Neural progenitor cell (in vitro differentiated cells): ENCODE results near the gene MGAT4A. TPM values are rescaled to one million over a fixed set of nuclear protein-coding genes. Genes with fewer than 3 reads are reported as not detected.

Experiments
- DNase-seq: peaks from one replicate; pipeline ENCODE4 v3.0.0-alpha.2; 2016; ENCODE audit warnings: low spot score
- H2AFZ ChIP-seq: fragments of 200-600 bp; sonication (generic); replicated peaks from 2 replicates; pipeline ENCODE4 v1.6.1; 2016; ENCODE audit warnings: antibody characterized with exemption
- H3F3A ChIP-seq: fragments of 200-600 bp; sonication (generic); 2 replicates; pipeline ENCODE4 v1.6.1; 2016; ENCODE audit warnings: antibody characterized with exemption, low read depth
- H3K27ac ChIP-seq: fragments of 200-600 bp; sonication (generic); 2 replicates; pipeline ENCODE4 v1.5.1; 2016; ENCODE audit warnings: mild to moderate bottlenecking
- H3K27me3 ChIP-seq: fragments of 200-600 bp; sonication (generic); 2 replicates; pipeline ENCODE4 v1.6.1; 2016; ENCODE audit warnings: mild to moderate bottlenecking, moderate library complexity
- H3K36me3 ChIP-seq: fragments of 200-600 bp; sonication (generic); 2 replicates; pipeline ENCODE4 v1.5.1; 2016
- H3K4me1 ChIP-seq: fragments of 200-600 bp; sonication (generic); 2 replicates; pipeline ENCODE4 v1.6.1; 2016; ENCODE audit warnings: mixed run types
- H3K4me2 ChIP-seq: fragments of 200-600 bp; sonication (generic); 2 replicates; pipeline ENCODE4 v1.6.1; 2016
- H3K4me3 ChIP-seq: fragments of 200-600 bp; sonication (generic); 2 replicates; pipeline ENCODE4 v1.5.1; 2016
- H3K79me2 ChIP-seq: fragments of 200-600 bp; sonication (generic); 2 replicates; pipeline ENCODE4 v1.6.1; 2016; ENCODE audit warnings: low read depth
- H3K9ac ChIP-seq: fragments of 200-600 bp; sonication (generic); 2 replicates; pipeline ENCODE4 v1.6.1; 2016
- H3K9me3 ChIP-seq: fragments of 200-600 bp; sonication (generic); 2 replicates; pipeline ENCODE4 v1.5.1; 2016; ENCODE audit warnings: low read depth
- H4K20me1 ChIP-seq: fragments of 200-600 bp; sonication (generic); 2 replicates; pipeline ENCODE4 v1.6.1; 2016; ENCODE audit warnings: low read depth
- H3K27ac Mint-ChIP-seq: 3 replicates; pipeline ENCODE4 v1.8.0; 2021; ENCODE audit warnings: mixed read lengths
- H3K27me3 Mint-ChIP-seq: 2 replicates; pipeline ENCODE4 v1.8.0; 2022; ENCODE audit warnings: low read depth, mild to moderate bottlenecking, inconsistent platforms, moderate library complexity, mixed read lengths; ENCODE audit not compliant: insufficient read depth
- H3K36me3 Mint-ChIP-seq: 3 replicates; pipeline ENCODE4 v1.8.0; 2021; ENCODE audit warnings: mixed read lengths
- H3K4me1 Mint-ChIP-seq: 3 replicates; pipeline ENCODE4 v1.8.0; 2021; ENCODE audit warnings: mixed read lengths
- H3K4me3 Mint-ChIP-seq: 3 replicates; pipeline ENCODE4 v1.8.0; 2021; ENCODE audit warnings: mild to moderate bottlenecking, moderate library complexity, mixed read lengths
- H3K9me3 Mint-ChIP-seq: 3 replicates; pipeline ENCODE4 v1.8.0; 2020; ENCODE audit warnings: mixed read lengths
- CTCF ChIP-seq: fragments of 200-600 bp; sonication (generic); IDR thresholded peaks from 2 replicates; pipeline ENCODE4 v1.5.1; 2017; ENCODE audit warnings: antibody characterized with exemption, mild to moderate bottlenecking
- EZH2 ChIP-seq: fragments of 200-600 bp; sonication (generic); IDR thresholded peaks from 2 replicates; pipeline ENCODE4 v1.6.1; 2017; ENCODE audit warnings: antibody characterized with exemption, mild to moderate bottlenecking, moderate library complexity
- EZH2phosphoT487 ChIP-seq: fragments of 200-600 bp; sonication (generic); IDR thresholded peaks from 2 replicates; pipeline ENCODE4 v1.6.1; 2017; ENCODE audit warnings: antibody characterized with exemption
- total RNA-seq: library from RNA; depleted of rRNA; stranded (reverse); fragments of >200 nt; gene quantifications from 2 replicates; pipeline ENCODE4 v1.2.3, GENCODE V29; 2015; ENCODE audit warnings: low replicate concordance

The MGAT4A gene
- total RNA-seq, 1 donor from 2014 or later, result 8.0 TPM

- H3K9ac ChIP-seq, result no peak overlapping the region
- Mint-ChIP-seq H3K36me3 (peaks cover 15% of the 10 kb centered on the region), H3K4me3 (no peak overlapping the region), H3K27me3 (peaks cover 4% of the 10 kb centered on the region), H3K4me1 (no peaks in the 10 kb centered on the region), H3K27ac (no peak overlapping the region), H3K9me3 (peaks cover 10% of the 10 kb centered on the region)
- H3K27me3 ChIP-seq, result no peaks in the 10 kb centered on the region
- no peaks in the 10 kb centered on the region for H3K36me3 ChIP-seq
- H3K4me1 ChIP-seq, result no peaks in the 10 kb centered on the region
- H3K4me3 ChIP-seq, result no peak overlapping the region
- DNase-seq, result no peak
- no peak for TF ChIP-seq EZH2
- no peak for TF ChIP-seq CTCF
- no peak for TF ChIP-seq EZH2phosphoT487
- H3K9me3 ChIP-seq, result no peaks in the 10 kb centered on the region
- H3K79me2 ChIP-seq, result no peaks in the 10 kb centered on the region
- H4K20me1 ChIP-seq, result no peaks in the 10 kb centered on the region
- no peaks in the 10 kb centered on the region for H3F3A ChIP-seq
- H2AFZ ChIP-seq, result no peak overlapping the region
- no peak overlapping the region for H3K4me2 ChIP-seq
- H3K27ac ChIP-seq, result no peak overlapping the region
Observed at GRCh38 chr2:98720286-98720685, 10.6 kb downstream of the MGAT4A start.

GRCh38 chr2:98717621-98718020 is 13.3 kb downstream of the MGAT4A start:
- TF ChIP-seq EZH2, result no peak
- TF ChIP-seq EZH2phosphoT487, result no peak
- no peaks in the 10 kb centered on the region for H3K4me1 Mint-ChIP-seq

GRCh38 chr2:98716786-98717185 is 14.1 kb downstream of the MGAT4A start:
- no peak overlapping the region for H3K9ac ChIP-seq
- H3K27me3 ChIP-seq, result no peaks in the 10 kb centered on the region
- H3K4me2 ChIP-seq, result no peak overlapping the region
- Mint-ChIP-seq H3K4me1 (no peaks in the 10 kb centered on the region), H3K36me3 (peaks cover 12% of the 10 kb centered on the region), H3K27me3 (peaks cover 7% of the 10 kb centered on the region), H3K4me3 (no peak overlapping the region), H3K27ac (no peak overlapping the region), H3K9me3 (peaks cover 10% of the 10 kb centered on the region)
- DNase-seq, result no peak
- no peaks in the 10 kb centered on the region for H3K4me1 ChIP-seq
- H3F3A ChIP-seq, result no peaks in the 10 kb centered on the region
- TF ChIP-seq CTCF (no peak), EZH2 (no peak), EZH2phosphoT487 (no peak)
- H3K27ac ChIP-seq, result no peak overlapping the region
- no peaks in the 10 kb centered on the region for H3K36me3 ChIP-seq
- H2AFZ ChIP-seq, result no peak overlapping the region
- H3K79me2 ChIP-seq, result no peaks in the 10 kb centered on the region
- H3K9me3 ChIP-seq, result no peaks in the 10 kb centered on the region
- no peaks in the 10 kb centered on the region for H4K20me1 ChIP-seq
- H3K4me3 ChIP-seq, result no peak overlapping the region

More at GRCh38 chr2:98717621-98718020, 13.3 kb downstream of the MGAT4A start:
- H3K27ac Mint-ChIP-seq, result no peak overlapping the region
- Histone ChIP-seq H3K9ac (no peak overlapping the region), H3K79me2 (no peaks in the 10 kb centered on the region), H3K4me3 (no peak overlapping the region), H2AFZ (no peak overlapping the region), H3K9me3 (no peaks in the 10 kb centered on the region), H3K4me1 (no peaks in the 10 kb centered on the region), H3F3A (no peaks in the 10 kb centered on the region), H4K20me1 (no peaks in the 10 kb centered on the region), H3K4me2 (no peak overlapping the region), H3K27me3 (no peaks in the 10 kb centered on the region), H3K27ac (no peak overlapping the region), H3K36me3 (no peaks in the 10 kb centered on the region)
- H3K4me3 Mint-ChIP-seq, result no peak overlapping the region
- H3K36me3 Mint-ChIP-seq, result peaks cover 12% of the 10 kb centered on the region
- H3K27me3 Mint-ChIP-seq, result peaks cover 7% of the 10 kb centered on the region
- no peak for DNase-seq
- H3K9me3 Mint-ChIP-seq, result peaks cover 10% of the 10 kb centered on the region

GRCh38 chr2:98715812-98716451 is 15.0 kb downstream of the MGAT4A start:
- Histone ChIP-seq H3K27me3 (no peaks in the 10 kb centered on the region), H3K79me2 (no peaks in the 10 kb centered on the region), H3F3A (no peaks in the 10 kb centered on the region), H3K4me1 (no peaks in the 10 kb centered on the region), H3K9ac (no peak overlapping the region), H3K4me2 (no peak overlapping the region), H2AFZ (no peak overlapping the region), H3K4me3 (no peak overlapping the region), H3K36me3 (no peaks in the 10 kb centered on the region), H4K20me1 (no peaks in the 10 kb centered on the region), H3K27ac (no peak overlapping the region), H3K9me3 (no peaks in the 10 kb centered on the region)
- Mint-ChIP-seq H3K27ac (no peak overlapping the region), H3K9me3 (peaks cover 10% of the 10 kb centered on the region), H3K27me3 (peaks cover 7% of the 10 kb centered on the region), H3K36me3 (peaks cover 12% of the 10 kb centered on the region), H3K4me1 (no peaks in the 10 kb centered on the region), H3K4me3 (no peak overlapping the region)
- TF ChIP-seq EZH2phosphoT487 (no peak), EZH2 (no peak), CTCF (no peak)
- DNase-seq, result no peak
